K562 (cell line): ENCODE results near the gene AP3M1. TPM values are rescaled to one million over a fixed set of nuclear protein-coding genes. Genes with fewer than 3 reads are reported as not detected.

Experiments
- ATF1 ChIP-seq, 2 experiments: fragments of 450-650 bp in 1 of 2; IDR thresholded peaks; 2 replicates each; pipeline ENCODE4 v1.6.1; 2016; ENCODE audit warnings: missing compliant biosample characterization in 1 of 2, missing genetic modification characterization in 1 of 2
- E2F3 ChIP-seq: fragments of 250-450 bp; sonication (Bioruptor Pico); IDR thresholded peaks from 2 replicates; pipeline ENCODE4 v1.4.0; 2020; ENCODE audit warnings: mild to moderate bottlenecking
- ESRRA ChIP-seq: fragments of 450-650 bp; IDR thresholded peaks from 2 replicates; pipeline ENCODE4 v1.6.1; 2014; ENCODE audit warnings: low read depth, mild to moderate bottlenecking, moderate library complexity, borderline replicate concordance
- FOXK1 ChIP-seq: sonication (generic); formaldehyde crosslinking; IDR thresholded peaks from 2 replicates; pipeline ENCODE4 v1.8.0; 2022; ENCODE audit warnings: missing genetic modification reagents, mild to moderate bottlenecking, borderline replicate concordance
- HCFC1 ChIP-seq: IDR thresholded peaks from 2 replicates; pipeline ENCODE4 v1.6.1; 2012; ENCODE audit warnings: low read depth, low read length, improper control_type of control experiment
- JUNB ChIP-seq: fragments of 450-650 bp; formaldehyde crosslinking; conservative IDR thresholded peaks from 2 replicates; pipeline ENCODE4 v1.4.0; 2020; ENCODE audit warnings: mild to moderate bottlenecking
- MCM7 ChIP-seq, 2 experiments: fragments of 450-650 bp; IDR thresholded peaks; 2 replicates each; pipeline ENCODE4 v1.6.1; 2016 to 2018
- MTA3 ChIP-seq: fragments of 450-650 bp; formaldehyde crosslinking; IDR thresholded peaks from 2 replicates; pipeline ENCODE4 v1.6.1; 2017; ENCODE audit warnings: mild to moderate bottlenecking, borderline replicate concordance
- NFIC ChIP-seq: fragments of 450-650 bp; IDR thresholded peaks from 2 replicates; pipeline ENCODE4 v1.6.1; 2017; ENCODE audit warnings: mild to moderate bottlenecking, inconsistent platforms
- OTX1 ChIP-seq: fragments of 450-650 bp; formaldehyde crosslinking; IDR thresholded peaks from 2 replicates; pipeline ENCODE4 v1.4.0; 2022; ENCODE audit warnings: mild to moderate bottlenecking
- RBM39 ChIP-seq: fragments of 200-400 bp; formaldehyde crosslinking; optimal IDR thresholded peaks from 2 replicates; pipeline ENCODE3; 2018; ENCODE audit warnings: low read depth, low read length
- SMARCB1 ChIP-seq: IDR thresholded peaks from 2 replicates; pipeline ENCODE4 v1.6.1; 2011; ENCODE audit warnings: improper control_type of control experiment, low read depth; ENCODE audit not compliant: insufficient read length
- TGIF2 ChIP-seq: sonication (generic); formaldehyde crosslinking; IDR thresholded peaks from 2 replicates; pipeline ENCODE4 v1.8.1; 2022; ENCODE audit warnings: mild to moderate bottlenecking, missing genetic modification reagents, moderate library complexity
- TRIM24 ChIP-seq, 2 experiments: fragments of 450-650 bp; IDR thresholded peaks; 2 replicates each; pipeline ENCODE4 v1.6.1; 2016
- ZNF124 ChIP-seq: sonication (generic); formaldehyde crosslinking; IDR thresholded peaks from 2 replicates; pipeline ENCODE4 v1.8.1; 2022; ENCODE audit warnings: missing genetic modification reagents
- ZNF507 ChIP-seq: conservative IDR thresholded peaks from 2 replicates; pipeline ENCODE4 v1.6.1; 2017; ENCODE audit warnings: missing genetic modification characterization, missing compliant biosample characterization
- polyA plus RNA-seq, 8 experiments: library from polyadenylated mRNA; depleted of rRNA in 4 of 8; stranded (reverse) in 5 of 8; unstranded in 3 of 8; fragments of >200 nt; fragmentation: Nextera tagmentation in 2 of 8; fragmentation: Illumina TruSeq in 1 of 8; extraction: Ambion mirVana in 2 of 8; extraction: Trizol in 1 of 8; gene quantifications; 2 replicates each; pipeline versions ENCODE4 v1.2.1 to v1.2.3, GENCODE V29; 2011 to 2014; ENCODE audit warnings: inconsistent platforms in 1 of 8, missing spikeins in 1 of 8
- total RNA-seq, 7 experiments: library from RNA; depleted of rRNA in 6 of 7; stranded (reverse); fragments of >200 nt in 6 of 7; fragmentation: Illumina TruSeq in 2 of 7; extraction: Trizol in 2 of 7; gene quantifications; 2 replicates each; pipeline versions ENCODE4 v1.2.1 to v1.2.3, GENCODE V29; 2011 to 2021; ENCODE audit warnings: low replicate concordance in 1 of 7
- TF ChIP-seq, protein P1 (sequence below): fragments of 150-350 bp; IDR thresholded peaks from 2 replicates; pipeline ENCODE4 v1.6.1; 2014; ENCODE audit warnings: low read depth, mild to moderate bottlenecking, low read length, borderline replicate concordance
- TF ChIP-seq, protein P2 (sequence below): fragments of 250-450 bp; sonication (Bioruptor Pico); IDR thresholded peaks from 2 replicates; pipeline ENCODE4 v1.8.0; 2022; ENCODE audit warnings: moderate library complexity, mild to moderate bottlenecking, inconsistent platforms
- TF ChIP-seq, protein P3 (sequence below): fragments of 200-800 bp; sonication (Bioruptor generic); IDR thresholded peaks from 2 replicates; pipeline ENCODE4 v1.6.1; 2017; ENCODE audit warnings: missing genetic modification characterization, missing compliant biosample characterization
- TF ChIP-seq, protein P4 (sequence below): fragments of 450-650 bp; IDR thresholded peaks from 2 replicates; pipeline ENCODE4 v1.6.1; 2014; ENCODE audit warnings: low read depth, mild to moderate bottlenecking, moderate library complexity, borderline replicate concordance

The AP3M1 gene
- total and polyA plus RNA-seq, 9 of the 15 experiments (the other 6 are each of a cell fraction or from before 2014, with no cell fraction given) = 44.3 to 135 (median 67.6) TPM

DNA sequence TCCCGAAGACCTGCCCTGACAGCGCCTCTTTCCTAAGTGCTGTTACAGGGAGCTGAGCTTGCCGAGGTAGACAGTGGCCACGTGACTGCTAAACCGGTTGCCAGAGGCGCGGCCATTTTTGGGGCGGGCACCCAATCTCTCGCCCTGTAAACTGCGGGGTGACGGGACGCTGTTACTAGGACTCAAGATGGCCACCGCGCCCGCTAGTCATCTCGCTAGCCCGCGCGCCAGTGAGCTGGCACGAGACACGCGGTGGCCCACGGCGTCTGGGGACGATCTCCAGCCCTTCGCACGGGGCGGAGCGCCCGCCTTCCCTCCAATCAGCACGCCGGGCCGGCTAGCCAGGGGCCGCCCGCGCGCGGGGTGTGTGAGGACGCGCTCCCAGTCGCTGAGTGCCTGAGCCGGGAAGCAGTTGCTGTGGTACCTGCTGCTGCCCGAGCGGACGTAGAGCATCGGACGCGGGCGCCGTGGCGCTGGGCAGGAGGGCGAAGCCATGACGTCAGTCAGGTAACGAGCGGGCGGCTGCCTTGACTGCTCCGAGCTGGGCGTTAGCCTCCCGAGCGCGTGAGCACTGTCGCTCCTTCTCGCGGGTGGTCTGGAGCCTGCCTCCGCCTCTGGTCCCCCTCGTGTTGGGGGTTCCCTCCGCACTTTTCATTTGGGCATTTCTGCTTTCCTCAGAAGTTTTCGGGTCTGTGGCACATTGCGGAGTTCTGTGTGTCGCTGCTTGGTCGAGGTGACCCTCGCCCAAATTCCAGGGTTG lies 25.9 kb upstream of the AP3M1 start (continued):
- TF ChIP-seq, protein P1, sequence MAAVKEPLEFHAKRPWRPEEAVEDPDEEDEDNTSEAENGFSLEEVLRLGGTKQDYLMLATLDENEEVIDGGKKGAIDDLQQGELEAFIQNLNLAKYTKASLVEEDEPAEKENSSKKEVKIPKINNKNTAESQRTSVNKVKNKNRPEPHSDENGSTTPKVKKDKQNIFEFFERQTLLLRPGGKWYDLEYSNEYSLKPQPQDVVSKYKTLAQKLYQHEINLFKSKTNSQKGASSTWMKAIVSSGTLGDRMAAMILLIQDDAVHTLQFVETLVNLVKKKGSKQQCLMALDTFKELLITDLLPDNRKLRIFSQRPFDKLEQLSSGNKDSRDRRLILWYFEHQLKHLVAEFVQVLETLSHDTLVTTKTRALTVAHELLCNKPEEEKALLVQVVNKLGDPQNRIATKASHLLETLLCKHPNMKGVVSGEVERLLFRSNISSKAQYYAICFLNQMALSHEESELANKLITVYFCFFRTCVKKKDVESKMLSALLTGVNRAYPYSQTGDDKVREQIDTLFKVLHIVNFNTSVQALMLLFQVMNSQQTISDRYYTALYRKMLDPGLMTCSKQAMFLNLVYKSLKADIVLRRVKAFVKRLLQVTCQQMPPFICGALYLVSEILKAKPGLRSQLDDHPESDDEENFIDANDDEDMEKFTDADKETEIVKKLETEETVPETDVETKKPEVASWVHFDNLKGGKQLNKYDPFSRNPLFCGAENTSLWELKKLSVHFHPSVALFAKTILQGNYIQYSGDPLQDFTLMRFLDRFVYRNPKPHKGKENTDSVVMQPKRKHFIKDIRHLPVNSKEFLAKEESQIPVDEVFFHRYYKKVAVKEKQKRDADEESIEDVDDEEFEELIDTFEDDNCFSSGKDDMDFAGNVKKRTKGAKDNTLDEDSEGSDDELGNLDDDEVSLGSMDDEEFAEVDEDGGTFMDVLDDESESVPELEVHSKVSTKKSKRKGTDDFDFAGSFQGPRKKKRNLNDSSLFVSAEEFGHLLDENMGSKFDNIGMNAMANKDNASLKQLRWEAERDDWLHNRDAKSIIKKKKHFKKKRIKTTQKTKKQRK = no peak
- TF ChIP-seq, protein P2, sequence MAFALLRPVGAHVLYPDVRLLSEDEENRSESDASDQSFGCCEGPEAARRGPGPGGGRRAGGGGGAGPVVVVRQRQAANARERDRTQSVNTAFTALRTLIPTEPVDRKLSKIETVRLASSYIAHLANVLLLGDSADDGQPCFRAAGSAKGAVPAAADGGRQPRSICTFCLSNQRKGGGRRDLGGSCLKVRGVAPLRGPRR (CRISPR knock-in tag) = peak; percentile 51; the same call in 1 of the 2 replicates
- TF ChIP-seq HCFC1 (peak; percentile 60), MCM7 (IDR thresholded peaks at IDR 0.05) (no peak), ZNF507 (no peak), MTA3 (peak; percentile 96), JUNB (CRISPR knock-in tag) (peak; percentile 40; the same call in 1 of the 2 replicates), ATF1 (CRISPR knock-in tag; IDR thresholded peaks at IDR 0.05) (no peak), ATF1 (tag; IDR thresholded peaks at IDR 0.05) (peak; percentile 91), FOXK1 (CRISPR knock-in tag) (peak; percentile 82), SMARCB1 (no peak), TGIF2 (peak; percentile 48; the same call in 1 of the 2 replicates), ZNF124 (CRISPR knock-in tag) (no peak), TRIM24 (IDR thresholded peaks at IDR 0.05) (peak in 1 of 2 experiments; percentile 17; a peak in 1 of 4 replicates), OTX1 (CRISPR knock-in tag) (peak; percentile 65), E2F3 (CRISPR knock-in tag) (peak; percentile 69), RBM39 (no peak), ESRRA (peak; percentile 71; the same call in 1 of the 2 replicates), NFIC (peak; percentile 73)
- TF ChIP-seq, protein P3, sequence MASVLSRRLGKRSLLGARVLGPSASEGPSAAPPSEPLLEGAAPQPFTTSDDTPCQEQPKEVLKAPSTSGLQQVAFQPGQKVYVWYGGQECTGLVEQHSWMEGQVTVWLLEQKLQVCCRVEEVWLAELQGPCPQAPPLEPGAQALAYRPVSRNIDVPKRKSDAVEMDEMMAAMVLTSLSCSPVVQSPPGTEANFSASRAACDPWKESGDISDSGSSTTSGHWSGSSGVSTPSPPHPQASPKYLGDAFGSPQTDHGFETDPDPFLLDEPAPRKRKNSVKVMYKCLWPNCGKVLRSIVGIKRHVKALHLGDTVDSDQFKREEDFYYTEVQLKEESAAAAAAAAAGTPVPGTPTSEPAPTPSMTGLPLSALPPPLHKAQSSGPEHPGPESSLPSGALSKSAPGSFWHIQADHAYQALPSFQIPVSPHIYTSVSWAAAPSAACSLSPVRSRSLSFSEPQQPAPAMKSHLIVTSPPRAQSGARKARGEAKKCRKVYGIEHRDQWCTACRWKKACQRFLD (CRISPR knock-in tag) = peak; percentile 97
- TF ChIP-seq, protein P4, sequence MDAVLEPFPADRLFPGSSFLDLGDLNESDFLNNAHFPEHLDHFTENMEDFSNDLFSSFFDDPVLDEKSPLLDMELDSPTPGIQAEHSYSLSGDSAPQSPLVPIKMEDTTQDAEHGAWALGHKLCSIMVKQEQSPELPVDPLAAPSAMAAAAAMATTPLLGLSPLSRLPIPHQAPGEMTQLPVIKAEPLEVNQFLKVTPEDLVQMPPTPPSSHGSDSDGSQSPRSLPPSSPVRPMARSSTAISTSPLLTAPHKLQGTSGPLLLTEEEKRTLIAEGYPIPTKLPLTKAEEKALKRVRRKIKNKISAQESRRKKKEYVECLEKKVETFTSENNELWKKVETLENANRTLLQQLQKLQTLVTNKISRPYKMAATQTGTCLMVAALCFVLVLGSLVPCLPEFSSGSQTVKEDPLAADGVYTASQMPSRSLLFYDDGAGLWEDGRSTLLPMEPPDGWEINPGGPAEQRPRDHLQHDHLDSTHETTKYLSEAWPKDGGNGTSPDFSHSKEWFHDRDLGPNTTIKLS = peak; percentile 90
